ENCODE results near the gene PKP3.

PKP3 gene

GRCh38 chr11:370070-370941, 23.7 kb upstream of the PKP3 start:
- H3K4me1 Mint-ChIP-seq = peaks cover 7 to 27% of the 10 kb centered on the region in 2 donors
- H3K27me3 Mint-ChIP-seq = peaks cover 46 to 59% of the 10 kb centered on the region in 2 donors
- H3K9me3 Mint-ChIP-seq = no peaks in the 10 kb centered on the region
- ATAC-seq (replicated peaks) (no peak), DNase-seq (no peak)
- peaks cover 0 to 2% of the 10 kb centered on the region in 2 donors for H3K36me3 Mint-ChIP-seq
- H3K27ac Mint-ChIP-seq = no peak overlapping the region
- peak overlapping the region; percentile 56 to 65 for H3K4me3 Mint-ChIP-seq

DNA sequence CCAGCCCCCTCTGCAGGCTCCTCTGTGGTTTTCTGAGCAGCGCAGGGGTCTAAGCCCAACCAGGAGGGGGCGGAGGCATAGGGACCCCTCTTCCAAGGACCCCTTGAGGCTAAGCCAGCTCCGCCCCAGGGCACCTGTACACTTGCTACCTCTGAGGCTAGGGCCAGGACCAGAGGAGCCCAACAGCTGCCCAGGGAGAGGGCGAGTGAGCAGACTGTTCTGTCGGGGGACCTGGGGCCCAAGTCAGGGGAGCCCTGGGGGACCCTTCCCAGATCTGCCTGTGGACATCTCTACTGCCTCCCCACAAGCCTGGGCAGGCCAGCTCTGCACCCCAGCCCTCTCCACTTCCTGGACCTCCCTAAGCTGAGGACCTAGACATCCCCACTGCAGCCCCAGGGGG, 23.0 kb upstream of the PKP3 start:
- Mint-ChIP-seq H3K4me1 (peaks cover 7 to 27% of the 10 kb centered on the region in 2 donors), H3K36me3 (peaks cover 0 to 2% of the 10 kb centered on the region in 2 donors), H3K27me3 (peaks cover 46 to 55% of the 10 kb centered on the region in 2 donors), H3K4me3 (no peak overlapping the region), H3K27ac (no peak overlapping the region), H3K9me3 (no peaks in the 10 kb centered on the region)
- DNase-seq (no peak), ATAC-seq (replicated peaks) (no peak)

GRCh38 chr11:371716-372590, 22.1 kb upstream of the PKP3 start:
- Mint-ChIP-seq H3K36me3 (peaks cover 0 to 2% of the 10 kb centered on the region in 2 donors), H3K27ac (peak overlapping the region; percentile 9), H3K27me3 (peaks cover 41 to 46% of the 10 kb centered on the region in 2 donors)

GRCh38 chr11:372809-373715, 20.9 kb upstream of the PKP3 start:
- Mint-ChIP-seq H3K36me3 (peaks cover 0 to 2% of the 10 kb centered on the region in 2 donors), H3K27ac (no peak overlapping the region), H3K9me3 (no peaks in the 10 kb centered on the region), H3K4me1 (peaks cover 5 to 20% of the 10 kb centered on the region in 2 donors), H3K27me3 (peaks cover 34 to 40% of the 10 kb centered on the region in 2 donors), H3K4me3 (no peak overlapping the region)
- ATAC-seq (replicated peaks) = no peak
- DNase-seq = no peak

More at GRCh38 chr11:371716-372590, 22.1 kb upstream of the PKP3 start:
- Mint-ChIP-seq H3K4me1 (peaks cover 7 to 27% of the 10 kb centered on the region in 2 donors), H3K9me3 (no peaks in the 10 kb centered on the region), H3K4me3 (no peak overlapping the region)
- ATAC-seq (replicated peaks) = no peak
- no peak for DNase-seq

GRCh38 chr11:373716-374551, 20.1 kb upstream of the PKP3 start:
- Mint-ChIP-seq H3K27me3 (peaks cover 35 to 40% of the 10 kb centered on the region in 2 donors), H3K4me1 (peaks cover 2 to 14% of the 10 kb centered on the region in 2 donors), H3K36me3 (no peaks in the 10 kb centered on the region), H3K9me3 (no peaks in the 10 kb centered on the region), H3K27ac (peak overlapping the region; percentile 39), H3K4me3 (no peak overlapping the region)
- no peak for DNase-seq
- ATAC-seq (replicated peaks) = no peak

- Mint-ChIP-seq H3K27me3 (peaks cover 33 to 41% of the 10 kb centered on the region in 2 donors), H3K36me3 (no peaks in the 10 kb centered on the region), H3K27ac (no peak overlapping the region), H3K4me1 (peaks cover 2 to 9% of the 10 kb centered on the region in 2 donors), H3K4me3 (no peak overlapping the region), H3K9me3 (no peaks in the 10 kb centered on the region)
- ATAC-seq (replicated peaks) = no peak
- no peak for DNase-seq
Measured at GRCh38 chr11:375065-376025, 18.7 kb upstream of the PKP3 start.

DNA sequence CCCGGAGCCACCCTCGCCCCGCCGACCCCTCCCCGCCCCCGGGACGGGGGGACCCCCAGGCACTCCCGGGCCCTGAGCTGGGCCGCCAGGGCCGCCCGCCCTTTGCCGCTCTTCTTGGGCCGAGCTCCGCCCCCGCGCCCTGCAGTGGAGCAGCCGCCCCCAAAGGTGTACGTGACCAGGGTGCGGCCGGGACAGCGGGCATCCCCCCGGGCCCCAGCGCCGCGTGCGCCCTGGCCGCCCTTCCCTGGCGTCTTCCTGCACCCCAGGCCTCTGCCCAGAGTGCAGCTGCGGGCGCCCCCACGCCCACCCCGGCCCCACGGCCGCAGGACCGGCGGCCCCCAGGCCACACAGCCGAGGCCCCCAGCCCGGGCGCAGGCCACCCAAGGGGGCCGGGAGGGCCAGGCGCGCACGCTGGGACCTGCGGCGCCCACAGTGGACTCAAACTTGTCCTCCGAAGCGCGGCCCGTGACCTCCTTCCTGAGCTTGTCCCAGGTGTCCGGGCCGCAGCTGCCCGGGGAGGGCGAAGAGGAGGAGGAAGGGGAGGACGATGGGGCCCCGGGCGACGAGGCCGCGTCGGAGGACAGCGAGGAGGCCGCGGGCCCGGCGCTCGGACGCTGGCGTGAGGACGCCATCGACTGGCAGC, 17.4 kb upstream of the PKP3 start:
- H3K9me3 Mint-ChIP-seq = no peaks in the 10 kb centered on the region
- no peak overlapping the region for H3K27ac Mint-ChIP-seq
- H3K4me3 Mint-ChIP-seq = no peak overlapping the region
- peaks cover 0 to 1% of the 10 kb centered on the region in 2 donors for H3K36me3 Mint-ChIP-seq
- no peak for ATAC-seq (replicated peaks)
- peaks cover 26 to 28% of the 10 kb centered on the region in 2 donors for H3K27me3 Mint-ChIP-seq
- peaks cover 2 to 5% of the 10 kb centered on the region in 2 donors for H3K4me1 Mint-ChIP-seq
- DNase-seq = no peak

DNA sequence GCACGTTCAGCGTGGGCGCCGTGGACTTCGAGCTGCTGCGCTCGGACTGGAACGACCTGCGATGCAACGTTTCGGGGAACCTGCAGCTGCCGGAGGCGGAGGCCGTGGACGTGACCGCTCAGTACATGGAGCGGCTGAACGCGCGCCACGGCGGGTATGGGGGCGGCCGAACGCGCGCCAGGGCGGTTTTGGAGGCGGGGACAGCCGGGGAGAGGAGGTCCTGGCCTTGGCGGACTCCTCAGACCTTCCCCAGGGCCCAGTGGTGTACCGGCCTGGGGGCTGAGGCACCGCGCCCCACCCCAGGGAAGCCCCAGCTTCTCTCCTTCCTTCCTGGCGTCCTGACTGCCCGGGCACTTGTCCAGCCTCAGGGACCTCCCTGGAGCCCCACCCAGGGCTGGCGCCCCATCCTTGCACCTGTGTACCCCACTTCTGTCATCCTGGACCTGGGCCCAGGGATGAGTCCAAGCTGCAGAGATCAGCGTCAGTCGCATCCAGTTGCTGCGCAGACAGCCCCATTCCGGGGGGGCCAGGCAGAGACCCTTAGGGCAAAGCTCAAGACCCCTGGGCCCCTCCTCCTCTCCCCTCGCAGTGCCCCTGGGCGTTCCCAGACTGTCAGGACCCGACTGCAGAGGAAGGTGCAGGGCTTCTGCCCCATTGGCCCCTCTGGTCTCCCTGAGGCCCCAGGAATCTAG, 16.7 kb upstream of the PKP3 start:
- ATAC-seq (replicated peaks) (no peak), DNase-seq (no peak)
- no peak overlapping the region for H3K4me3 Mint-ChIP-seq
- H3K4me1 Mint-ChIP-seq = peaks cover 4 to 10% of the 10 kb centered on the region in 2 donors
- no peak overlapping the region for H3K27ac Mint-ChIP-seq
- peaks cover 0 to 1% of the 10 kb centered on the region in 2 donors for H3K36me3 Mint-ChIP-seq
- H3K9me3 Mint-ChIP-seq = no peaks in the 10 kb centered on the region
- H3K27me3 Mint-ChIP-seq = peaks cover 24 to 26% of the 10 kb centered on the region in 2 donors

- Mint-ChIP-seq H3K4me3 (no peak overlapping the region), H3K9me3 (no peaks in the 10 kb centered on the region), H3K4me1 (peaks cover 4 to 10% of the 10 kb centered on the region in 2 donors), H3K27me3 (peaks cover 24 to 29% of the 10 kb centered on the region in 2 donors), H3K27ac (no peak overlapping the region), H3K36me3 (peaks cover 0 to 1% of the 10 kb centered on the region in 2 donors)
- DNase-seq (no peak), ATAC-seq (replicated peaks) (no peak)
Measured at GRCh38 chr11:377883-378500, 16.0 kb upstream of the PKP3 start.

DNA sequence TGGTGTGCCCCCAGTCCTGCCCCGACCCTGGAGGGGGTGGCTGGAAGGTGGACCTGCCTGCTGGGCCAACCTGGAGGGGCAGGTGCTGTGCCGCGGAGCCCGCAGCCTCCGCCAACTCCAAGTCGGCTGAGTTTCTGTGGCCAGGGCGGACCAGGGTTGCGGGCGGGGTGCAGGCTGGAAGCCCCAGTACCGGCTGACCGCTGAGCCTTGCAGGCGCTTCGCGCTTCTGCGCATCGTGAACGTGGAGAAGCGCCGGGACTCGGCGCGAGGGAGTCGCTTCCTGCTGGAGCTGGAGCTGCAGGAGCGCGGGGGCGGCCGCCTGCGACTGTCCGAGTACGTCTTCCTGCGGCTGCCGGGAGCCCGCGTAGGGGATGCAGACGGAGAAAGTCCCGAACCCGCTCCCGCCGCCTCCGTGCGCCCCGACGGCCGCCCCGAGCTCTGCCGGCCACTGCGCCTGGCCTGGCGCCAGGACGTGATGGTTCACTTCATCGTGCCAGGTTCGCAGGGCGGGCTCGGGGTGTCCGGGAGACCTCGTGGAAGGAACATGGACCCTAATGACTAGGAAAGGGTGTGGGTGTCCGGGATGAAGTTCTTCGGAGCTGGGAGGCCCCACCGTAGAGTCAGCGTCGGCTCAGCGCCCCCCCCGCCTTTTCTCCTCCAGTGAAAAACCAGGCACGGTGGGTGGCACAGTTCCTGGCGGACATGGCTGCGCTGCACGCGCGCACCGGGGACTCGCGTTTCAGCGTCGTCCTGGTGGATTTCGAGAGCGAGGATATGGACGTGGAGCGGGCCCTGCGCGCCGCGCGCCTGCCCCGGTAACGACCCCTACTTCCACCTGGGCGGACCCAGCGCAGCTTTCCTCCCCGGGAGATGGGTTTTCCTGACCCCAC, 14.6 kb upstream of the PKP3 start:
- Mint-ChIP-seq H3K4me1 (peaks cover 2 to 6% of the 10 kb centered on the region in 2 donors), H3K9me3 (no peaks in the 10 kb centered on the region), H3K4me3 (no peak overlapping the region), H3K27ac (no peak overlapping the region), H3K27me3 (peaks cover 30 to 41% of the 10 kb centered on the region in 2 donors), H3K36me3 (peaks cover 1 to 3% of the 10 kb centered on the region in 2 donors)
- ATAC-seq (replicated peaks) = no peak
- no peak for DNase-seq
